SK-N-SH treated with all-trans-retinoic acid at 6 μM for 48 hours (cell line): ENCODE results near the gene GNB2.

ENCODE experiments used
- ATAC-seq: fragments of 200-7000 bp; cut with Tn5 transposase; 3 replicates; pipeline ENCODE4 v1.9.1; 2020; ENCODE audit warnings: mild to moderate bottlenecking, moderate library complexity
- ARNTL ChIP-seq: fragments of 450-650 bp; formaldehyde crosslinking; IDR thresholded peaks from 2 replicates; pipeline ENCODE4 v1.5.0; 2020; ENCODE audit warnings: low read depth, mild to moderate bottlenecking, moderate library complexity, borderline replicate concordance
- BACH2 ChIP-seq: fragments of 250-450 bp; sonication (Bioruptor Pico); IDR thresholded peaks from 2 replicates; pipeline ENCODE4 v1.9.0; 2021; ENCODE audit warnings: mild to moderate bottlenecking, borderline replicate concordance
- ESRRG ChIP-seq: fragments of 250-450 bp; sonication (Bioruptor Pico); IDR thresholded peaks from 2 replicates; pipeline ENCODE4 v1.6.1; 2021; ENCODE audit warnings: mild to moderate bottlenecking
- GLIS3 ChIP-seq: fragments of 250-450 bp; sonication (Bioruptor Pico); IDR thresholded peaks from 2 replicates; pipeline ENCODE4 v1.5.0; 2020; ENCODE audit warnings: mild to moderate bottlenecking, moderate library complexity
- ISL1 ChIP-seq: fragments of 250-450 bp; sonication (Bioruptor Pico); IDR thresholded peaks from 2 replicates; pipeline ENCODE4 v2.1.2; 2022; ENCODE audit warnings: mild to moderate bottlenecking, moderate library complexity
- OSR1 ChIP-seq: fragments of 250-450 bp; sonication (Bioruptor Pico); IDR thresholded peaks from 2 replicates; pipeline ENCODE4 v1.8.0; 2022; ENCODE audit warnings: moderate library complexity, mild to moderate bottlenecking, inconsistent platforms
- POU6F1 ChIP-seq: fragments of 250-450 bp; sonication (Bioruptor Pico); IDR thresholded peaks from 2 replicates; pipeline ENCODE4 v1.8.0; 2021; ENCODE audit warnings: low read depth, mild to moderate bottlenecking, moderate library complexity, borderline replicate concordance
- RARB ChIP-seq: fragments of 250-450 bp; sonication (Bioruptor Pico); IDR thresholded peaks from 2 replicates; pipeline ENCODE4 v1.8.0; 2021; ENCODE audit warnings: mild to moderate bottlenecking, moderate library complexity
- SNAI2 ChIP-seq: fragments of 250-450 bp; sonication (Bioruptor Pico); IDR thresholded peaks from 2 replicates; pipeline ENCODE4 v1.5.0; 2020; ENCODE audit warnings: mild to moderate bottlenecking, moderate library complexity
- TOX ChIP-seq: fragments of 250-450 bp; sonication (Bioruptor Pico); IDR thresholded peaks from 2 replicates; pipeline ENCODE4 v1.8.0; 2021; ENCODE audit warnings: mild to moderate bottlenecking, moderate library complexity, borderline replicate concordance
- TSHZ2 ChIP-seq: fragments of 250-450 bp; sonication (Bioruptor Pico); IDR thresholded peaks from 2 replicates; pipeline ENCODE4 v1.5.0; 2020; ENCODE audit warnings: mild to moderate bottlenecking, moderate library complexity
- ZC3H10 ChIP-seq: fragments of 250-450 bp; sonication (Bioruptor Pico); IDR thresholded peaks from 2 replicates; pipeline ENCODE4 v1.5.1; 2021; ENCODE audit warnings: mild to moderate bottlenecking, moderate library complexity
- ZFP3 ChIP-seq: fragments of 250-450 bp; sonication (Bioruptor Pico); IDR thresholded peaks from 2 replicates; pipeline ENCODE4 v1.5.0; 2020; ENCODE audit warnings: mild to moderate bottlenecking, moderate library complexity
- ZFP30 ChIP-seq: fragments of 450-650 bp; formaldehyde crosslinking; IDR thresholded peaks from 2 replicates; pipeline ENCODE4 v1.5.0; 2022; ENCODE audit warnings: mild to moderate bottlenecking, moderate library complexity
- ZNF565 ChIP-seq: fragments of 450-650 bp; formaldehyde crosslinking; conservative IDR thresholded peaks from 2 replicates; pipeline ENCODE4 v1.5.0; 2020; ENCODE audit warnings: low read depth, mild to moderate bottlenecking, moderate library complexity
- ZNF70 ChIP-seq: fragments of 450-650 bp; formaldehyde crosslinking; IDR thresholded peaks from 2 replicates; pipeline ENCODE4 v1.5.0; 2020; ENCODE audit warnings: mild to moderate bottlenecking, moderate library complexity
- ZNF8 ChIP-seq: fragments of 450-650 bp; formaldehyde crosslinking; IDR thresholded peaks from 2 replicates; pipeline ENCODE4 v1.5.0; 2020; ENCODE audit warnings: mild to moderate bottlenecking, moderate library complexity
- TF ChIP-seq, protein P1 (sequence below): fragments of 250-450 bp; sonication (Bioruptor Pico); IDR thresholded peaks from 2 replicates; pipeline ENCODE4 v1.8.0; 2020; ENCODE audit warnings: mild to moderate bottlenecking, moderate library complexity, borderline replicate concordance
- TF ChIP-seq, protein P2 (sequence below): fragments of 250-450 bp; sonication (Bioruptor Pico); IDR thresholded peaks from 2 replicates; pipeline ENCODE4 v1.5.1; 2020; ENCODE audit warnings: low read depth, mild to moderate bottlenecking, moderate library complexity

Gene GNB2

DNA sequence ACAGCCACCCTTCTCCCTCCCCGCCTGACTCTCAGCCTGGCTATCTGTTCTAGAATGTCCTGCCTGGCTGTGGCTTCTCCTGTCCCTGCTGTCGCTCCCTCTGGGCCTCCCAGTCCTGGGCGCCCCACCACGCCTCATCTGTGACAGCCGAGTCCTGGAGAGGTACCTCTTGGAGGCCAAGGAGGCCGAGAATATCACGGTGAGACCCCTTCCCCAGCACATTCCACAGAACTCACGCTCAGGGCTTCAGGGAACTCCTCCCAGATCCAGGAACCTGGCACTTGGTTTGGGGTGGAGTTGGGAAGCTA lies 47.9 kb downstream of the GNB2 start:
- no peak for TF ChIP-seq POU6F1 (CRISPR knock-in tag)
- no peak for TF ChIP-seq TSHZ2
- TF ChIP-seq ZNF565 (CRISPR knock-in tag) = no peak
- no peak for TF ChIP-seq OSR1 (CRISPR knock-in tag)
- no peak for TF ChIP-seq ZFP3 (CRISPR knock-in tag)
- TF ChIP-seq ZFP30 (CRISPR knock-in tag) = no peak
- TF ChIP-seq GLIS3 = no peak
- TF ChIP-seq, protein P1, sequence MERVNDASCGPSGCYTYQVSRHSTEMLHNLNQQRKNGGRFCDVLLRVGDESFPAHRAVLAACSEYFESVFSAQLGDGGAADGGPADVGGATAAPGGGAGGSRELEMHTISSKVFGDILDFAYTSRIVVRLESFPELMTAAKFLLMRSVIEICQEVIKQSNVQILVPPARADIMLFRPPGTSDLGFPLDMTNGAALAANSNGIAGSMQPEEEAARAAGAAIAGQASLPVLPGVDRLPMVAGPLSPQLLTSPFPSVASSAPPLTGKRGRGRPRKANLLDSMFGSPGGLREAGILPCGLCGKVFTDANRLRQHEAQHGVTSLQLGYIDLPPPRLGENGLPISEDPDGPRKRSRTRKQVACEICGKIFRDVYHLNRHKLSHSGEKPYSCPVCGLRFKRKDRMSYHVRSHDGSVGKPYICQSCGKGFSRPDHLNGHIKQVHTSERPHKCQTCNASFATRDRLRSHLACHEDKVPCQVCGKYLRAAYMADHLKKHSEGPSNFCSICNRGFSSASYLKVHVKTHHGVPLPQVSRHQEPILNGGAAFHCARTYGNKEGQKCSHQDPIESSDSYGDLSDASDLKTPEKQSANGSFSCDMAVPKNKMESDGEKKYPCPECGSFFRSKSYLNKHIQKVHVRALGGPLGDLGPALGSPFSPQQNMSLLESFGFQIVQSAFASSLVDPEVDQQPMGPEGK (CRISPR knock-in tag) = no peak
- TF ChIP-seq TOX (CRISPR knock-in tag) = no peak
- no peak for TF ChIP-seq ZC3H10 (CRISPR knock-in tag)
- no peak for TF ChIP-seq ISL1 (CRISPR knock-in tag)
- no peak for TF ChIP-seq BACH2 (CRISPR knock-in tag)
- no peak for TF ChIP-seq ARNTL (CRISPR knock-in tag)
- TF ChIP-seq SNAI2 (CRISPR knock-in tag) = no peak
- TF ChIP-seq, protein P2, sequence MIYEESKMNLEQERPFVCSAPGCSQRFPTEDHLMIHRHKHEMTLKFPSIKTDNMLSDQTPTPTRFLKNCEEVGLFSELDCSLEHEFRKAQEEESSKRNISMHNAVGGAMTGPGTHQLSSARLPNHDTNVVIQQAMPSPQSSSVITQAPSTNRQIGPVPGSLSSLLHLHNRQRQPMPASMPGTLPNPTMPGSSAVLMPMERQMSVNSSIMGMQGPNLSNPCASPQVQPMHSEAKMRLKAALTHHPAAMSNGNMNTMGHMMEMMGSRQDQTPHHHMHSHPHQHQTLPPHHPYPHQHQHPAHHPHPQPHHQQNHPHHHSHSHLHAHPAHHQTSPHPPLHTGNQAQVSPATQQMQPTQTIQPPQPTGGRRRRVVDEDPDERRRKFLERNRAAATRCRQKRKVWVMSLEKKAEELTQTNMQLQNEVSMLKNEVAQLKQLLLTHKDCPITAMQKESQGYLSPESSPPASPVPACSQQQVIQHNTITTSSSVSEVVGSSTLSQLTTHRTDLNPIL (CRISPR knock-in tag) = no peak
- TF ChIP-seq ZNF8 = no peak
- TF ChIP-seq ESRRG = no peak
- TF ChIP-seq RARB (CRISPR knock-in tag) = no peak
- no peak for ATAC-seq

GRCh38 chr7:100722480-100723212 lies 49.1 kb downstream of the GNB2 start:
- ATAC-seq = no peak
- TF ChIP-seq TSHZ2 (no peak), ZNF8 (no peak), ZNF70 (CRISPR knock-in tag) (no peak), BACH2 (CRISPR knock-in tag) (no peak), ZFP30 (CRISPR knock-in tag) (no peak), ISL1 (CRISPR knock-in tag) (no peak)
- TF ChIP-seq, protein P2 (CRISPR knock-in tag) = no peak
